Retinal pigment epithelial cell (primary cell): ENCODE data around the gene RFX5.

ENCODE experiments used
- DNase-seq: peaks from one replicate; pipeline ENCODE4 v3.0.0-alpha.2; 2010; ENCODE audit warnings: low read depth
- H3K4me3 ChIP-seq: 2 replicates; pipeline ENCODE4 v1.5.1; 2011; ENCODE audit warnings: mild to moderate bottlenecking, low read length, control low read depth, moderate library complexity
- TF ChIP-seq, protein P1 (sequence below): conservative IDR thresholded peaks from 2 replicates; pipeline ENCODE4 v1.5.1; 2011; ENCODE audit warnings: low read depth, low read length, control low read depth, inconsistent platforms

RFX5 gene

DNA sequence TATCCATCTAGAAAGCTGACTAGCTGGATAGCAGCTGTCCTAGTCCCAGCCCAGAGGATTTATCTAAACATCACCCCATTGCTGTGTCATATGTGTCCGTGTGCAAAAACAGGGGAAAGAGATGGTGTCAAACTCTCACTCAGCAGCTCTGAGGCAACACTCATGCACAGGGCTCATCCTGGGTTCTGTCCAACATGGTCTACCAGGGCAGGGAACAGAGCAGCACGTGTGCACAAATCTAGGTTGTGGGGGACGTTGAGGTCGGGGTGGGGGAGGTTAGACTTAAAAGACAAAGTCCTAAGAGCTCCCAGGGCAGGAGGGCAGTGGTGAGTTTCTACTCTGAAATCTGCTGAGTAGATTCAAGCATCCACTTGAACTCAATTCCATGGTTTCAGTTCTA lies 36.0 kb downstream of the RFX5 start:
- TF ChIP-seq, protein P1, sequence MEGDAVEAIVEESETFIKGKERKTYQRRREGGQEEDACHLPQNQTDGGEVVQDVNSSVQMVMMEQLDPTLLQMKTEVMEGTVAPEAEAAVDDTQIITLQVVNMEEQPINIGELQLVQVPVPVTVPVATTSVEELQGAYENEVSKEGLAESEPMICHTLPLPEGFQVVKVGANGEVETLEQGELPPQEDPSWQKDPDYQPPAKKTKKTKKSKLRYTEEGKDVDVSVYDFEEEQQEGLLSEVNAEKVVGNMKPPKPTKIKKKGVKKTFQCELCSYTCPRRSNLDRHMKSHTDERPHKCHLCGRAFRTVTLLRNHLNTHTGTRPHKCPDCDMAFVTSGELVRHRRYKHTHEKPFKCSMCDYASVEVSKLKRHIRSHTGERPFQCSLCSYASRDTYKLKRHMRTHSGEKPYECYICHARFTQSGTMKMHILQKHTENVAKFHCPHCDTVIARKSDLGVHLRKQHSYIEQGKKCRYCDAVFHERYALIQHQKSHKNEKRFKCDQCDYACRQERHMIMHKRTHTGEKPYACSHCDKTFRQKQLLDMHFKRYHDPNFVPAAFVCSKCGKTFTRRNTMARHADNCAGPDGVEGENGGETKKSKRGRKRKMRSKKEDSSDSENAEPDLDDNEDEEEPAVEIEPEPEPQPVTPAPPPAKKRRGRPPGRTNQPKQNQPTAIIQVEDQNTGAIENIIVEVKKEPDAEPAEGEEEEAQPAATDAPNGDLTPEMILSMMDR = no peak
- DNase-seq = no peak
- H3K4me3 ChIP-seq = no peak overlapping the region

GRCh38 chr1:151309811-151310323 lies 37.2 kb downstream of the RFX5 start:
- TF ChIP-seq, protein P1 = no peak
- DNase-seq = no peak
- no peak overlapping the region for H3K4me3 ChIP-seq

DNA sequence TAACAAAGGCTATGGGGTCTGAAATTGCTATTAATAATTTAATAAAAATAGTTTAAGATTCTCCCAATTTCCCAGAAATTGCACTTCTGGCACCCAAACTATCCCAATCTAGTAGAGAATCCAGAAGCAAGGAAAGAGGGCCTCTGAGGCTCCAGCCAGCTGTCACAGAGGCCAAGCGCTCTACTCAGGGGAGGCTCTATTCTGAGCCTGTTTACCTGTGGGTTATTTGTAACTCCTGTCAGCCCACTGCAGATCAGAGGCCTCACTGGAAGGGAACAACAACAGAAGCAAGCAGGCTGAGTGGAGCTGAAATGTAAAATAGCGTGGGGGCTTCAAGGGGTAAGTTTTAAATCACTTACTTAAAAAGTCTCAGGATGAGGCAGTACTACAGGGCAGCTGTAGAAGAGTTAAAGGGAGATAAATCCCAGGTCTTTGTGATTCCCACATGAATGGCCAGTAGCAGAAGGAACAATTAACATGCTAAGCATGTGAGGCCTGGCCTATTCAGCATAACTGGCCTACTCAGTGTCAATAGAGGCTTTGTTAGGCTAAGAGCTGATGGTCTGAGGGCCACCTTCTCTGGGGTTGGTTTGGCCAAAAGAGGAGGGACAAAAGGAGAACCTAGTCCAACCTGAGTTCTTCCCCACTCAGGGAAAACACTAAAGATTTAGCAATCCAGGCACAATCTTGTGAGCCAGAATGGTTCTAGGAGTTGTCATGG lies 52.1 kb downstream of the RFX5 start:
- DNase-seq = no peak
- TF ChIP-seq, protein P1 = no peak
- no peak overlapping the region for H3K4me3 ChIP-seq

- no peak for DNase-seq
- H3K4me3 ChIP-seq = no peak overlapping the region
- TF ChIP-seq, protein P1 = no peak
Observed at GRCh38 chr1:151293093-151293492, 54.0 kb downstream of the RFX5 start.

DNA sequence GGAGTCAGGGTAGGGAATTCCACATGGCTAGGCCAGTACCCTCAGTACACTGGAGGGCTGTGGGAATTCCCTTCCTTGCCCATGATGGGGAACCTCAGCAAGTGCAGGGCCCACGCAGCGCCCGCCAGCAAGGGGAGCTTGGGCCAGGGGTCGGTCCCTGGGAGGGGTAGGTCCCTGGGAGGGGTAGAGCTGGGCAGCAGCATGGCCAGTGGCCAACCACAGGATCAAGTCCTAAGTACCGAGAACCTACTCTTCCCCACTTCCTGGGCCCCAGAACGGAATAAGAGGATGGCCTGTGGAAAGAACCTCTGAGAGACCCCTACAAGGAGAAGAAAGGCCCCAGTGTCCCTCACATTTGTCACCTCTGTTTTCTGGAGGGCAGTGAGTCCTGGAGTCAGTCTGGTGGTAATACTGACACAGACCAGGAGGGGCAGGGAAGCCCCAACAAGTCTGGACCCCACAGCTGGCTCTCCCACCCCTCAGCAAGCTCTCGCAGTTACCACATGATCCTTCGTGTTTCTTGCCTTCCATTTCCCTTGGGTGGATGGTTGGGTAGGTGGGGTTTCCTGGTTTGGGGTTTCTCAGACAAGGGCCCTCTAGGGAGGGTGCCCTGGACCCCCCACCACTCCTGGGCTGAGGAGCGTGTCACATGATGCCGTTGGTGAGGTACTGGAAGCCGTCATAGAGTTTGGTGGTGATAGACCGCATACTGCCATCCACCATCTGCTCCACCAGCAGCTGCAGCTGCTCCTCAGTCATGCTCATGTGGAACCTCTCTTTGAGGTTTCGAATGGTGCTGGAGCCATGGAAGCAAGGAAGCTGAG lies 54.6 kb downstream of the RFX5 start:
- TF ChIP-seq, protein P1 = peak; percentile 7
- DNase-seq = no peak
- H3K4me3 ChIP-seq = no peak overlapping the region

DNA sequence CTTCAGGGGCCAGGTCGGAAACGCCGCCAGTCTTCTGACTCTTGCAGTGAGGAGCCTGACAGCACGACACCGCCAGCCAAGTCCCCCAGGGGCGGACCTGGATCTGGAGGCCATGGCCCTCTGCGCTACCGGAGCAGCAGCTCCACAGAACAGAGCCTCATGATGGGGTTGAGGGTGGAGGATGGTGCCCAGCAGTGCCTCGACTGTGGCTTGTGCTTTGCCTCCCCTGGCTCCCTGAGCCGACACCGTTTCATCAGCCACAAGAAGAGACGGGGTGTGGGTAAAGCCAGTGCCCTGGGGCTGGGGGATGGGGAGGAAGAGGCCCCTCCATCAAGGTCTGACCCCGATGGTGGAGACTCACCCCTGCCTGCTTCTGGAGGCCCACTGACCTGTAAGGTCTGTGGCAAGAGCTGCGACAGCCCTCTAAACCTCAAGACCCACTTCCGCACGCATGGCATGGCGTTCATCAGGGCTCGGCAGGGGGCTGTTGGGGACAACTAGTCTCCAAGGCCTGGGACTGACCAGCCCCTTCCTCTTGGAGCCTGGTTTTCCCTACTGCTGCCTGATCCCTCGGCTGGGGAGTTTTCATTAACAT lies 56.2 kb downstream of the RFX5 start:
- TF ChIP-seq, protein P1 = no peak
- H3K4me3 ChIP-seq = no peak overlapping the region
- DNase-seq = no peak
